CD4-positive, alpha-beta T cell (primary cell): ENCODE results near the gene ZNF516. TPM values are rescaled to one million over a fixed set of nuclear protein-coding genes. Genes with fewer than 3 reads are reported as not detected.

Experiments used
- ATAC-seq: fragments of 200-7000 bp; cut with Tn5 transposase; one replicate; pipeline ENCODE4 v1.10.0; 2022; ENCODE audit warnings: mild to moderate bottlenecking; ENCODE audit not compliant: poor library complexity
- CTCF ChIA-PET: fragments of 350-600 bp; sonication (Branson Sonifier 250); formaldehyde crosslinking; loops from one replicate; lab custom pipeline; 2021; ENCODE audit warnings: antibody characterized with exemption, inconsistent platforms; lab: Charles Lee
- POLR2A ChIA-PET: fragments of 350-600 bp; sonication (Branson Sonifier 250); formaldehyde crosslinking; loops from one replicate; lab custom pipeline; 2021; ENCODE audit warnings: antibody characterized with exemption, inconsistent platforms; lab: Charles Lee
- DNase-seq, 14 experiments: peaks; one replicate each; pipeline ENCODE4 v3.0.0-alpha.2; 2013 to 2020; ENCODE audit warnings: mixed read lengths in 2 of 14
- H3K27ac ChIP-seq, 2 donors: one replicate each; pipeline versions ENCODE4 v1.5.1 to v1.7.0; 2013; ENCODE audit warnings: low read length in 2 of 2, low read depth in 1 of 2, mild to moderate bottlenecking in 1 of 2
- H3K27me3 ChIP-seq, 2 experiments: 1 replicate in 1 of 2; 2 replicates in 1 of 2; pipeline versions ENCODE4 v1.6.1 to v1.7.0; 2013; ENCODE audit warnings: low read length in 2 of 2, control low read depth in 1 of 2, mild to moderate bottlenecking in 1 of 2, moderate library complexity in 1 of 2; ENCODE audit not compliant: insufficient read depth in 2 of 2, control insufficient read depth in 1 of 2
- H3K36me3 ChIP-seq: one replicate; pipeline ENCODE4 v1.6.1; 2013; ENCODE audit warnings: low read length, control low read depth; ENCODE audit not compliant: insufficient read depth
- H3K4me1 ChIP-seq: one replicate; pipeline ENCODE4 v1.6.1; 2013; ENCODE audit warnings: low read length, control low read depth; ENCODE audit not compliant: insufficient read depth
- H3K4me3 ChIP-seq: one replicate; pipeline ENCODE4 v1.5.1; 2013; ENCODE audit warnings: mild to moderate bottlenecking, low read length, moderate library complexity
- H3K9me3 ChIP-seq, 2 experiments: 1 replicate in 1 of 2; 2 replicates in 1 of 2; pipeline versions ENCODE4 v1.6.1 to v1.7.0; 2013; ENCODE audit warnings: low read length in 2 of 2, mild to moderate bottlenecking in 2 of 2, control low read depth in 1 of 2, moderate library complexity in 1 of 2; ENCODE audit not compliant: control insufficient read depth in 1 of 2, insufficient read depth in 1 of 2
- H3K27ac Mint-ChIP-seq: one replicate; pipeline ENCODE4 v1.8.0; 2020; ENCODE audit warnings: mixed read lengths
- H3K27me3 Mint-ChIP-seq: one replicate; pipeline ENCODE4 v1.8.0; 2021; ENCODE audit warnings: mixed read lengths
- H3K36me3 Mint-ChIP-seq: one replicate; pipeline ENCODE4 v1.8.0; 2021; ENCODE audit warnings: low read depth, mixed read lengths
- H3K4me1 Mint-ChIP-seq: one replicate; pipeline ENCODE4 v1.8.0; 2021; ENCODE audit warnings: low read depth, mixed read lengths
- H3K4me3 Mint-ChIP-seq: one replicate; pipeline ENCODE4 v1.8.0; 2020; ENCODE audit warnings: mild to moderate bottlenecking, mixed read lengths
- H3K9me3 Mint-ChIP-seq: one replicate; pipeline ENCODE4 v1.8.0; 2020; ENCODE audit warnings: mixed read lengths
- CTCF ChIP-seq: fragments of 200-600 bp; IDR thresholded peaks from one replicate; pipeline ENCODE4 v1.8.0; 2022; ENCODE audit warnings: antibody characterized with exemption, mild to moderate bottlenecking
- intact Hi-C, 2 experiments: fragments of 100-400 bp; cut with DNase I in 1 of 2; cut with micrococcal nuclease in 1 of 2; formaldehyde crosslinking; loops; one replicate each; pipeline versions ENCODE4 v1.15.1 to v1.9.0; 2023 to 2025; cut with DNase I, micrococcal nuclease
- total RNA-seq, 174 experiments: library from RNA in 2 of 174; stranded (reverse) in 2 of 174; gene quantifications; one replicate each; pipeline ENCODE4 v1.2.3 and lab custom pipeline; 2021 to 2026

ZNF516 gene
- total RNA-seq, 2 experiments from 2014 or later, result 22.4 to 29.3 TPM

- intact Hi-C loops, result no loop called here
- ChIA-PET CTCF (no interaction called here), POLR2A (interaction anchor here (0.6 kb wide), 1 partner anchor 1442 kb away, joined by 3 read pairs; no protein-coding TSS in a partner anchor)
- Histone ChIP-seq H3K4me1 (no peaks in the 10 kb centered on the region), H3K9me3 (peaks cover 4 to 9% of the 10 kb centered on the region in 2 experiments), H3K27ac (no peak overlapping the region), H3K36me3 (no peaks in the 10 kb centered on the region), H3K27me3 (no peaks in the 10 kb centered on the region), H3K4me3 (no peak overlapping the region)
- DNase-seq, result no peak
- no peak for TF ChIP-seq CTCF
- Mint-ChIP-seq H3K27me3 (no peaks in the 10 kb centered on the region), H3K27ac (no peak overlapping the region), H3K4me1 (no peaks in the 10 kb centered on the region), H3K36me3 (no peaks in the 10 kb centered on the region), H3K4me3 (no peak overlapping the region), H3K9me3 (no peaks in the 10 kb centered on the region)
- no peak for ATAC-seq
Measured at GRCh38 chr18:76339246-76339620, 155.8 kb downstream of the ZNF516 start.

GRCh38 chr18:76338619-76339245 lies 156.3 kb downstream of the ZNF516 start:
- Mint-ChIP-seq H3K27ac (no peak overlapping the region), H3K36me3 (no peaks in the 10 kb centered on the region), H3K9me3 (no peaks in the 10 kb centered on the region), H3K4me1 (no peaks in the 10 kb centered on the region), H3K4me3 (no peak overlapping the region), H3K27me3 (no peaks in the 10 kb centered on the region)
- no peak overlapping the region for H3K27ac ChIP-seq
- no peaks in the 10 kb centered on the region for H3K36me3 ChIP-seq
- DNase-seq (no peak), ATAC-seq (no peak)
- peaks cover 4 to 9% of the 10 kb centered on the region in 2 experiments for H3K9me3 ChIP-seq
- H3K4me1 ChIP-seq, result no peaks in the 10 kb centered on the region
- no peak overlapping the region for H3K4me3 ChIP-seq
- POLR2A ChIA-PET, result interaction anchor here (0.6 kb wide), 1 partner anchor 1442 kb away, joined by 3 read pairs; no protein-coding TSS in a partner anchor
- no peaks in the 10 kb centered on the region for H3K27me3 ChIP-seq
- no peak for TF ChIP-seq CTCF
- intact Hi-C loops, result no loop called here
- CTCF ChIA-PET, result no interaction called here

DNA sequence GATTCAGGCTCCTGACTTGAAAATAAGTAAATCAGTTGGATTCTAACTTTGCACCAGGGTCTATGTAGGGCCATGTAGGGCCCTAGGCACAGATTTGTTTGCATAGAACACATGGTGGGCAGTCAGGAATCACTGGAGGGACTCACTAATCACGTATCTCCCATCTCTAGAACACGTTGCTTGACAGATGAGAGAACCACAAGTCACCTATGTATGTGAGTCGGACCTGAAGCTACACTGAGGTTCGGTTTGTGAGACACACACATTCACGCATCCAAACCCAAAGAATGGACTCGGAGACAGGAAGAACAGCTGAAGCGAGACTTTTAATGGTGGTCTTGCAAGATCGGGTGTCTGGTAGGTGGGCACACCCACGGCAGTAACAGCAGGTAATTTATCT lies 157.0 kb downstream of the ZNF516 start:
- H3K27me3 Mint-ChIP-seq, result no peaks in the 10 kb centered on the region

More for the DNA sequence above, 157.0 kb downstream of the ZNF516 start:
- Mint-ChIP-seq H3K4me1 (no peaks in the 10 kb centered on the region), H3K36me3 (no peaks in the 10 kb centered on the region), H3K9me3 (peaks cover 2% of the 10 kb centered on the region), H3K4me3 (no peak overlapping the region), H3K27ac (no peak overlapping the region)
- Histone ChIP-seq H3K27me3 (no peaks in the 10 kb centered on the region), H3K4me3 (no peak overlapping the region), H3K36me3 (no peaks in the 10 kb centered on the region), H3K9me3 (peaks cover 4 to 9% of the 10 kb centered on the region in 2 experiments), H3K27ac (no peak overlapping the region), H3K4me1 (no peaks in the 10 kb centered on the region)
- DNase-seq (no peak), ATAC-seq (no peak)
- intact Hi-C loops, result no loop called here
- no peak for TF ChIP-seq CTCF
- ChIA-PET CTCF (no interaction called here), POLR2A (no interaction called here)
